GM23248 (cell line): ENCODE results near the gene CEND1. TPM values are rescaled to one million over a fixed set of nuclear protein-coding genes. Genes with fewer than 3 reads are reported as not detected.

Source experiments
- DNase-seq: peaks from one replicate; pipeline ENCODE4 v3.0.0-alpha.2; 2015
- H2AFZ ChIP-seq: fragments of 200-600 bp; sonication (generic); 2 replicates; pipeline ENCODE4 v1.6.1; 2016; ENCODE audit warnings: antibody characterized with exemption
- H3F3A ChIP-seq: fragments of 200-600 bp; sonication (generic); 2 replicates; pipeline ENCODE4 v1.6.1; 2016; ENCODE audit warnings: mild to moderate bottlenecking, antibody characterized with exemption, mixed run types; ENCODE audit not compliant: insufficient read depth
- H3K27ac ChIP-seq: fragments of 200-600 bp; sonication (generic); 2 replicates; pipeline ENCODE4 v1.5.1; 2016; ENCODE audit warnings: mild to moderate bottlenecking
- H3K27me3 ChIP-seq: fragments of 200-600 bp; sonication (generic); replicated peaks from 2 replicates; pipeline ENCODE4 v1.6.1; 2016; ENCODE audit warnings: mild to moderate bottlenecking; ENCODE audit not compliant: insufficient read depth
- H3K36me3 ChIP-seq: fragments of 200-600 bp; sonication (generic); 2 replicates; pipeline ENCODE4 v1.6.1; 2016; ENCODE audit warnings: low read depth, mild to moderate bottlenecking
- H3K4me1 ChIP-seq: fragments of 200-600 bp; sonication (generic); 2 replicates; pipeline ENCODE4 v1.6.1; 2016; ENCODE audit warnings: mild to moderate bottlenecking; ENCODE audit not compliant: insufficient read depth
- H3K4me2 ChIP-seq: fragments of 200-600 bp; sonication (generic); one replicate; pipeline ENCODE4 v1.6.1; 2016; ENCODE audit warnings: mild to moderate bottlenecking; ENCODE audit not compliant: unreplicated experiment
- H3K4me3 ChIP-seq: fragments of 200-600 bp; sonication (generic); 2 replicates; pipeline ENCODE4 v1.5.1; 2016; ENCODE audit warnings: mild to moderate bottlenecking
- H3K79me2 ChIP-seq: fragments of 200-600 bp; sonication (generic); 2 replicates; pipeline ENCODE4 v1.6.1; 2016; ENCODE audit warnings: mild to moderate bottlenecking; ENCODE audit not compliant: insufficient read depth
- H3K9ac ChIP-seq: fragments of 200-600 bp; sonication (generic); 2 replicates; pipeline ENCODE4 v1.6.1; 2016; ENCODE audit warnings: mild to moderate bottlenecking
- H3K9me2 ChIP-seq: fragments of 200-600 bp; sonication (generic); 2 replicates; pipeline ENCODE4 v1.6.1; 2016; ENCODE audit warnings: mixed run types, mild to moderate bottlenecking, moderate library complexity; ENCODE audit not compliant: insufficient read depth
- H3K9me3 ChIP-seq: fragments of 200-600 bp; sonication (generic); one replicate; pipeline ENCODE4 v1.6.1; 2017; ENCODE audit warnings: low read depth
- H4K20me1 ChIP-seq: fragments of 200-600 bp; sonication (generic); 2 replicates; pipeline ENCODE4 v1.6.0; 2016; ENCODE audit not compliant: insufficient read depth
- EZH2 ChIP-seq: fragments of 200-600 bp; sonication (generic); IDR thresholded peaks from 2 replicates; pipeline ENCODE4 v1.6.1; 2018; ENCODE audit warnings: antibody characterized with exemption, mild to moderate bottlenecking; ENCODE audit not compliant: insufficient read depth, poor library complexity, severe bottlenecking
- EZH2phosphoT487 ChIP-seq: fragments of 200-600 bp; sonication (generic); IDR thresholded peaks from 2 replicates; pipeline ENCODE4 v1.6.1; 2018; ENCODE audit warnings: antibody characterized with exemption, moderate library complexity, mild to moderate bottlenecking, low read depth; ENCODE audit not compliant: insufficient read depth
- WGBS, 2 experiments: methylation state at CpG; one replicate each; pipeline ENCODE4 v1.1.6; 2015 to 2017; ENCODE audit warnings: low lambda C conversion rate in 2 of 2, low coverage in 1 of 2; ENCODE audit errors: missing lambda C conversion rate in 2 of 2; 5-methylcytosine and 5-hydroxymethylcytosine counted together
- in situ Hi-C: fragments of 300-500 bp; cut with MboI; formaldehyde crosslinking; loops from 2 replicates; pipeline ENCODE4 v1.15.0; 2020
- polyA plus RNA-seq: library from polyadenylated mRNA; unstranded; fragments of >200 nt; fragmentation: Nextera tagmentation; extraction: Ambion mirVana; gene quantifications from 2 replicates; pipeline ENCODE4 v1.2.1, GENCODE V29; 2016
- small RNA-seq: library from RNA; depleted of rRNA; stranded (forward); fragments of <200 nt; gene quantifications from one replicate; pipeline ENCODE3, GENCODE V24; 2014; ENCODE audit warnings: low read depth, low replicate concordance
- total RNA-seq: library from RNA; depleted of rRNA; stranded (reverse); fragments of >200 nt; shearing (Covaris generic); gene quantifications from 2 replicates; pipeline ENCODE4 v1.2.3, GENCODE V29; 2014; rRNA removed

Gene CEND1
- total and polyA plus RNA-seq, 2 experiments from 2014 or later = 2.1 to 3.4 TPM

GRCh38 chr11:737366-737765, 52.5 kb downstream of the CEND1 start:
- WGBS, 2 experiments = 52 to 57% methylated on average over 11 of the region's 11 CpGs
- H3K4me2 ChIP-seq = no peak overlapping the region
- H3K4me3 ChIP-seq = no peak overlapping the region
- no peak overlapping the region for H3K27ac ChIP-seq
- no peaks in the 10 kb centered on the region for H3K9me3 ChIP-seq
- H3K9me2 ChIP-seq = no peaks in the 10 kb centered on the region
- H3K4me1 ChIP-seq = no peaks in the 10 kb centered on the region
- TF ChIP-seq EZH2phosphoT487 = no peak
- TF ChIP-seq EZH2 = no peak
- in situ Hi-C loops = no loop called here
- no peak overlapping the region for H3K9ac ChIP-seq
- H3K36me3 ChIP-seq = no peaks in the 10 kb centered on the region
- H3K27me3 ChIP-seq = 0 out of 2 replicates have a peak, but pooled peaks cover 4% of the 10 kb centered on the region
- no peak overlapping the region for H2AFZ ChIP-seq
- no peaks in the 10 kb centered on the region for H4K20me1 ChIP-seq
- DNase-seq = no peak
- H3K79me2 ChIP-seq = no peaks in the 10 kb centered on the region
- no peaks in the 10 kb centered on the region for H3F3A ChIP-seq

Small RNAs within 50 kb of the gene (small RNA-seq; reads per million reads assigned to genes)
- gene SNORA52 = not detected

Other genes starting within 250 kb of the CEND1 start
- gene LMNTD2, start 229.4 kb downstream of the CEND1 start, total RNA-seq = 0.22 and 2.3 TPM in 2 replicates
- 0.35 and 0.36 TPM in 2 replicates for gene LMNTD2, start 229.4 kb downstream of the CEND1 start, polyA plus RNA-seq
- gene RASSF7, start 229.1 kb downstream of the CEND1 start, total RNA-seq = 18.8 and 19.3 TPM in 2 replicates
- gene RASSF7, start 229.1 kb downstream of the CEND1 start, polyA plus RNA-seq = 10.6 and 11.9 TPM in 2 replicates
- gene PHRF1, start 213.6 kb downstream of the CEND1 start, total RNA-seq = 27.7 and 30.5 TPM in 2 replicates
- gene PHRF1, start 213.6 kb downstream of the CEND1 start, polyA plus RNA-seq = 10.9 and 11.0 TPM in 2 replicates
- gene IRF7, start 174.1 kb downstream of the CEND1 start, total RNA-seq = 3.7 and 11.8 TPM in 2 replicates
- 4.7 and 5.1 TPM in 2 replicates for gene IRF7, start 174.1 kb downstream of the CEND1 start, polyA plus RNA-seq
- not detected in 2 replicates for gene CDHR5, start 165.1 kb downstream of the CEND1 start, total RNA-seq
- gene CDHR5, start 165.1 kb downstream of the CEND1 start, polyA plus RNA-seq = not detected in 2 replicates
- not detected in 2 replicates for gene SCT, start 162.9 kb downstream of the CEND1 start, total RNA-seq
- not detected in 2 replicates for gene SCT, start 162.9 kb downstream of the CEND1 start, polyA plus RNA-seq
- gene DRD4, start 152.8 kb downstream of the CEND1 start, total RNA-seq = not detected in 2 replicates
- not detected in 2 replicates for gene DRD4, start 152.8 kb downstream of the CEND1 start, polyA plus RNA-seq
- gene DEAF1, start 94.9 kb downstream of the CEND1 start, total RNA-seq = 31.6 and 38.5 TPM in 2 replicates
- gene DEAF1, start 94.9 kb downstream of the CEND1 start, polyA plus RNA-seq = 31.7 and 35.0 TPM in 2 replicates
- 27.0 and 37.3 TPM in 2 replicates for gene TMEM80, start 94.3 kb downstream of the CEND1 start, total RNA-seq
- gene TMEM80, start 94.3 kb downstream of the CEND1 start, polyA plus RNA-seq = 47.9 and 50.1 TPM in 2 replicates
- gene EPS8L2, start 83.9 kb downstream of the CEND1 start, total RNA-seq = 58.3 and 59.7 TPM in 2 replicates
- 46.4 and 48.2 TPM in 2 replicates for gene EPS8L2, start 83.9 kb downstream of the CEND1 start, polyA plus RNA-seq
- 185 and 216 TPM in 2 replicates for gene TALDO1, start 42.6 kb downstream of the CEND1 start, total RNA-seq
- gene TALDO1, start 42.6 kb downstream of the CEND1 start, polyA plus RNA-seq = 313 and 318 TPM in 2 replicates
- gene GATD1, start 12.6 kb downstream of the CEND1 start, total RNA-seq = 38.3 and 45.0 TPM in 2 replicates
- 27.0 and 27.4 TPM in 2 replicates for gene GATD1, start 12.6 kb downstream of the CEND1 start, polyA plus RNA-seq
- gene SLC25A22, start 8.2 kb upstream of the CEND1 start, total RNA-seq = 10.5 and 13.9 TPM in 2 replicates
- 18.7 and 19.4 TPM in 2 replicates for gene SLC25A22, start 8.2 kb upstream of the CEND1 start, polyA plus RNA-seq
- 4.2 and 6.4 TPM in 2 replicates for gene PIDD1, start 15.1 kb upstream of the CEND1 start, total RNA-seq
- gene PIDD1, start 15.1 kb upstream of the CEND1 start, polyA plus RNA-seq = 7.3 and 8.5 TPM in 2 replicates
- gene RPLP2, start 19.9 kb upstream of the CEND1 start, total RNA-seq = 162 and 263 TPM in 2 replicates
- 726 and 744 TPM in 2 replicates for gene RPLP2, start 19.9 kb upstream of the CEND1 start, polyA plus RNA-seq
- 35.2 and 38.7 TPM in 2 replicates for gene PNPLA2, start 28.8 kb upstream of the CEND1 start, total RNA-seq
- 87.6 and 98.1 TPM in 2 replicates for gene PNPLA2, start 28.8 kb upstream of the CEND1 start, polyA plus RNA-seq
- gene CRACR2B, start 37.8 kb upstream of the CEND1 start, total RNA-seq = 0.38 and 2.3 TPM in 2 replicates
- gene CRACR2B, start 37.8 kb upstream of the CEND1 start, polyA plus RNA-seq = 1.2 and 2.0 TPM in 2 replicates
- 1,651 and 1,751 TPM in 2 replicates for gene CD151, start 42.9 kb upstream of the CEND1 start, total RNA-seq
- gene CD151, start 42.9 kb upstream of the CEND1 start, polyA plus RNA-seq = 796 and 807 TPM in 2 replicates
- gene POLR2L, start 52.4 kb upstream of the CEND1 start, total RNA-seq = 67.8 and 113 TPM in 2 replicates
- gene POLR2L, start 52.4 kb upstream of the CEND1 start, polyA plus RNA-seq = 804 and 820 TPM in 2 replicates
- gene TSPAN4, start 52.8 kb upstream of the CEND1 start, total RNA-seq = 340 and 393 TPM in 2 replicates
- gene TSPAN4, start 52.8 kb upstream of the CEND1 start, polyA plus RNA-seq = 343 and 344 TPM in 2 replicates
- 72.3 and 91.9 TPM in 2 replicates for gene CHID1, start 120.7 kb upstream of the CEND1 start, total RNA-seq
- gene CHID1, start 120.7 kb upstream of the CEND1 start, polyA plus RNA-seq = 202 and 215 TPM in 2 replicates
- 32.2 and 38.3 TPM in 2 replicates for gene AP2A2, start 135.8 kb upstream of the CEND1 start, total RNA-seq
- 27.5 and 31.1 TPM in 2 replicates for gene AP2A2, start 135.8 kb upstream of the CEND1 start, polyA plus RNA-seq
- gene MUC6, start 246.6 kb upstream of the CEND1 start, total RNA-seq = not detected in 2 replicates
- not detected in 2 replicates for gene MUC6, start 246.6 kb upstream of the CEND1 start, polyA plus RNA-seq